IMR-90 (cell line): ENCODE results near the gene NECAB2. TPM values are rescaled to one million over a fixed set of nuclear protein-coding genes. Genes with fewer than 3 reads are reported as not detected.

Experiments
- ATAC-seq: fragments of 200-7000 bp; cut with Tn5 transposase; 2 replicates; pipeline ENCODE4 v1.9.1; 2020; ENCODE audit warnings: low read depth, mild to moderate bottlenecking, moderate library complexity
- BruUV-seq: library from RNA; stranded (reverse); fragments of 400-500 nt; replicated peaks from 2 replicates; lab custom pipeline; 2021; lab: Mats Ljungman, UMichigan
- CTCF ChIA-PET: fragments of 300-600 bp; formaldehyde crosslinking; extraction: SDS; loops from one replicate; lab custom pipeline; 2021; ENCODE audit warnings: antibody characterized with exemption; lab: Yijun Ruan, JAX
- POLR2A ChIA-PET: fragments of 300-600 bp; sonication (Branson Sonifier 250); formaldehyde crosslinking; loops from one replicate; lab custom pipeline; 2022; ENCODE audit warnings: antibody characterized with exemption; ENCODE audit not compliant: unreplicated experiment; lab: Charles Lee
- DNase-seq: peaks from one replicate; pipeline ENCODE4 v3.0.0; 2013
- H2AFZ ChIP-seq: replicated peaks from 2 replicates; pipeline ENCODE3; 2013; ENCODE audit warnings: low read length, mild to moderate bottlenecking; ENCODE audit not compliant: poor library complexity
- H2AK5ac ChIP-seq: 2 replicates; pipeline ENCODE4 v1.6.1; 2013; ENCODE audit warnings: low read depth, low read length, inconsistent platforms
- H2AK9ac ChIP-seq: replicated peaks from 2 replicates; pipeline ENCODE3; 2013; ENCODE audit warnings: mild to moderate bottlenecking, low read depth, low read length, moderate library complexity; ENCODE audit not compliant: poor library complexity
- H2BK120ac ChIP-seq: 2 replicates; pipeline ENCODE4 v1.6.1; 2013; ENCODE audit warnings: low read depth, low read length, inconsistent platforms
- H2BK15ac ChIP-seq: 3 replicates; pipeline ENCODE4 v1.6.1; 2013; ENCODE audit warnings: low read depth, low read length, inconsistent platforms
- H2BK20ac ChIP-seq: 2 replicates; pipeline ENCODE4 v1.6.1; 2013; ENCODE audit warnings: low read depth, mild to moderate bottlenecking, inconsistent platforms, low read length, moderate library complexity
- H2BK5ac ChIP-seq: 2 replicates; pipeline ENCODE4 v1.6.1; 2013; ENCODE audit warnings: mild to moderate bottlenecking, low read depth, low read length, inconsistent platforms; ENCODE audit not compliant: poor library complexity, severe bottlenecking
- H3K14ac ChIP-seq: replicated peaks from 2 replicates; pipeline ENCODE4 v1.6.1; 2013; ENCODE audit warnings: low read depth, low read length, inconsistent platforms
- H3K18ac ChIP-seq: 2 replicates; pipeline ENCODE4 v1.6.1; 2013; ENCODE audit warnings: low read depth, low read length, control low read depth
- H3K23ac ChIP-seq: 2 replicates; pipeline ENCODE4 v1.6.1; 2013; ENCODE audit warnings: low read depth, low read length, inconsistent platforms
- H3K27ac ChIP-seq: 2 replicates; pipeline ENCODE4 v1.5.1; 2013; ENCODE audit warnings: mild to moderate bottlenecking, control low read depth, low read length; ENCODE audit not compliant: insufficient read depth
- H3K27me3 ChIP-seq: 2 replicates; pipeline ENCODE4 v1.6.1; 2013; ENCODE audit warnings: low read length; ENCODE audit not compliant: control insufficient read depth, insufficient read depth
- H3K36me3 ChIP-seq: 2 replicates; pipeline ENCODE4 v1.6.1; 2013; ENCODE audit warnings: low read length, mixed read lengths; ENCODE audit not compliant: control insufficient read depth, insufficient read depth
- H3K4ac ChIP-seq: 2 replicates; pipeline ENCODE4 v1.6.1; 2013; ENCODE audit warnings: low read depth, low read length, inconsistent platforms
- H3K4me1 ChIP-seq: 2 replicates; pipeline ENCODE4 v1.6.1; 2013; ENCODE audit warnings: low read length, mixed read lengths; ENCODE audit not compliant: control insufficient read depth, insufficient read depth
- H3K4me2 ChIP-seq: 2 replicates; pipeline ENCODE4 v1.6.1; 2013; ENCODE audit warnings: low read depth, mild to moderate bottlenecking, control low read depth, low read length, moderate library complexity
- H3K4me3 ChIP-seq: 2 replicates; pipeline ENCODE4 v1.5.1; 2013; ENCODE audit warnings: low read depth, mild to moderate bottlenecking, control low read depth, low read length, moderate library complexity; ENCODE audit not compliant: insufficient read depth
- H3K56ac ChIP-seq: 2 replicates; pipeline ENCODE4 v1.6.1; 2013; ENCODE audit warnings: low read length, inconsistent platforms; ENCODE audit not compliant: insufficient read depth; ENCODE audit errors: extremely low read depth
- H3K79me1 ChIP-seq, 2 experiments: 2 replicates each; pipeline ENCODE4 v1.6.1; 2013; ENCODE audit warnings: low read length in 2 of 2, inconsistent platforms in 1 of 2, low read depth in 1 of 2
- H3K9ac ChIP-seq: 2 replicates; pipeline ENCODE4 v1.6.1; 2013; ENCODE audit warnings: low read depth, low read length, control low read depth
- H3K9me1 ChIP-seq: 2 replicates; pipeline ENCODE4 v1.6.1; 2013; ENCODE audit warnings: low read length, inconsistent platforms; ENCODE audit not compliant: insufficient read depth
- H3K9me3 ChIP-seq: 2 replicates; pipeline ENCODE4 v1.6.1; 2013; ENCODE audit warnings: low read length; ENCODE audit not compliant: control insufficient read depth, insufficient read depth
- H4K20me1 ChIP-seq: 2 replicates; pipeline ENCODE4 v1.6.1; 2013; ENCODE audit warnings: low read length, inconsistent platforms; ENCODE audit not compliant: insufficient read depth
- H4K5ac ChIP-seq: 2 replicates; pipeline ENCODE4 v1.6.1; 2013; ENCODE audit warnings: mild to moderate bottlenecking, low read depth, low read length, control low read depth
- H4K8ac ChIP-seq, 2 experiments: 2 replicates each; pipeline ENCODE4 v1.6.1; 2013; ENCODE audit warnings: low read depth in 2 of 2, low read length in 2 of 2, control low read depth in 1 of 2, inconsistent platforms in 1 of 2
- H4K91ac ChIP-seq: 2 replicates; pipeline ENCODE4 v1.6.1; 2013; ENCODE audit warnings: low read depth, low read length, inconsistent platforms; ENCODE audit not compliant: insufficient read depth
- CEBPB ChIP-seq: IDR thresholded peaks from 2 replicates; pipeline ENCODE4 v1.6.1; 2012; ENCODE audit warnings: low read depth, low read length, improper control_type of control experiment
- MAZ ChIP-seq: IDR thresholded peaks from 2 replicates; pipeline ENCODE4 v1.6.1; 2012; ENCODE audit warnings: low read depth, mild to moderate bottlenecking, low read length, improper control_type of control experiment, moderate library complexity, borderline replicate concordance
- NFE2L2 ChIP-seq: fragments of 150-350 bp; IDR thresholded peaks from 2 replicates; pipeline ENCODE4 v1.6.1; 2016; ENCODE audit warnings: low read depth, mild to moderate bottlenecking, low read length
- POLR2A ChIP-seq: IDR thresholded peaks from 2 replicates; pipeline ENCODE4 v1.6.1; 2012; ENCODE audit warnings: mild to moderate bottlenecking, low read depth, low read length
- RCOR1 ChIP-seq: IDR thresholded peaks from 2 replicates; pipeline ENCODE4 v1.6.1; 2012; ENCODE audit warnings: mild to moderate bottlenecking, low read length, improper control_type of control experiment; ENCODE audit not compliant: insufficient replicate concordance
- WGBS, 2 experiments: methylation state at CpG; one replicate each; pipeline versions ENCODE4 v1.1.5 to v1.1.7; 2013; ENCODE audit warnings: missing lambda C conversion rate in 2 of 2; ENCODE audit not compliant: insufficient read length in 1 of 2; ENCODE audit errors: extremely low coverage in 2 of 2; 5-methylcytosine and 5-hydroxymethylcytosine counted together
- dilution Hi-C: fragments of 300-500 bp; cut with HindIII; formaldehyde crosslinking; loops from one replicate; pipeline ENCODE4 v1.14.3; 2018; ENCODE audit warnings: low sequenced_read_pairs; ENCODE audit not compliant: unreplicated experiment
- in situ Hi-C: fragments of 300-500 bp; cut with MboI; formaldehyde crosslinking; loops from 3 replicates; pipeline ENCODE4 v1.14.3; 2019; ENCODE audit warnings: low sequenced_read_pairs, inconsistent platforms, mixed read lengths
- intact Hi-C: fragments of 100-400 bp; cut with micrococcal nuclease; formaldehyde crosslinking; loops from 2 replicates; pipeline ENCODE4 v1.10.0; 2022
- polyA plus RNA-seq, 3 experiments: library from polyadenylated mRNA; depleted of rRNA; stranded (reverse); fragments of >200 nt; gene quantifications; 2 replicates each; pipeline ENCODE4 v1.2.3, GENCODE V29; 2012; ENCODE audit warnings: low replicate concordance in 1 of 3
- total RNA-seq: library from RNA; depleted of rRNA; stranded (reverse); fragments of >200 nt; gene quantifications from 2 replicates; pipeline ENCODE4 v1.2.3, GENCODE V29; 2012

Gene NECAB2
- total and polyA plus RNA-seq, 2 of the 4 experiments (the other 2 are of a cell fraction) = 0.27 TPM; not detected in 1

DNA sequence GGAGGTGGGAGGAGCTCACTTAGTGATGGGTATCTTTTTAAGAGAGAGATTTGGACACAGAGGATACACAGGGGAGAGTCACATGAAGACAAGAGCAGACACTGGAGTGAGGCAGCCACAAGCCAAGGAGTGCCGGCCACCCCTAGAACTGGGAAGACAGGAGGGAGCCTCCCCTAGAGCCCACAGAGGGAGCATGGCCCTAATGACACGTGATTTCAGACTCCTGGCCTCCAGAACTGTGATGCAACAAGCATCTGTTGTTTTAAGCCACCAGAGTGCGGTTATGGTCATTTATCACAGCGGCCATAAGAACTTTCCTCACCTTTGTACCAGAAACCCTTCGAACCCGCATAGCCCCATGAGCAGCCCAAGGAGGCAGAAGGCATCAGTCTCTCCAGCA is 41.2 kb downstream of the NECAB2 start:
- Histone ChIP-seq H2BK5ac (no peak overlapping the region), H2AK9ac (no peak overlapping the region), H3K36me3 (no peaks in the 10 kb centered on the region), H3K14ac (no peak overlapping the region), H2BK15ac (no peak overlapping the region), H3K4ac (no peak overlapping the region), H3K79me1 (no peaks in the 10 kb centered on the region), H4K91ac (no peak overlapping the region), H4K20me1 (no peaks in the 10 kb centered on the region; the same call in 1 of the 2 replicates), H3K4me3 (no peak overlapping the region), H2BK20ac (no peak overlapping the region), H2AK5ac (no peak overlapping the region), H4K5ac (no peak overlapping the region), H3K27ac (no peak overlapping the region), H4K8ac (no peak overlapping the region), H3K18ac (no peak overlapping the region), H3K9me1 (no peaks in the 10 kb centered on the region), H3K9ac (no peak overlapping the region), H2BK120ac (no peak overlapping the region), H3K23ac (no peak overlapping the region), H3K27me3 (peaks cover 53% of the 10 kb centered on the region), H3K9me3 (peaks cover 6% of the 10 kb centered on the region), H3K4me1 (no peaks in the 10 kb centered on the region), H3K4me2 (no peak overlapping the region), H3K56ac (no peak overlapping the region), H2AFZ (no peak overlapping the region)
- TF ChIP-seq MAZ = no peak
- no peak for TF ChIP-seq POLR2A
- TF ChIP-seq RCOR1 = no peak
- TF ChIP-seq CEBPB = 0 out of 2 replicates have a peak, but pooled peaks have one; percentile 40
- TF ChIP-seq NFE2L2 = no peak
- CTCF ChIA-PET = interaction anchor here (0.7 kb wide), 1 partner anchor 1124 kb away, joined by 4 read pairs; no protein-coding TSS in a partner anchor
- no peak for DNase-seq
- in situ Hi-C loops = no loop called here
- no peak for ATAC-seq
- 20% methylated on average over 1 of the region's 6 CpGs; no CpG with 5 or more reads in 1 of the 2 experiments for WGBS, 2 experiments
- dilution Hi-C loops = no loop called here
- intact Hi-C loops = no loop called here
- POLR2A ChIA-PET = no interaction called here
- BruUV-seq = no TSS peak
